Left ventricle myocardium inferior (tissue), 1 donor: ENCODE measurements around the gene SLIT3. TPM values are rescaled to one million over a fixed set of nuclear protein-coding genes. Genes with fewer than 3 reads are reported as not detected.
A peak's percentile ranks its signal among the peaks of the same experiment; 100 is the strongest.

Source experiments
- DNase-seq: peaks from one replicate; pipeline ENCODE4 v3.0.0-alpha.2; 2020
- H3K27ac ChIP-seq: fragments of 200-600 bp; replicated peaks from 2 replicates; pipeline ENCODE4 v1.8.0; 2021
- H3K27me3 ChIP-seq: fragments of 200-600 bp; 2 replicates; pipeline ENCODE4 v1.8.0; 2021; ENCODE audit warnings: low read depth
- H3K36me3 ChIP-seq: fragments of 200-600 bp; 2 replicates; pipeline ENCODE4 v1.8.0; 2021
- H3K4me1 ChIP-seq: fragments of 200-600 bp; 2 replicates; pipeline ENCODE4 v1.8.0; 2021
- H3K4me3 ChIP-seq: fragments of 200-600 bp; 2 replicates; pipeline ENCODE4 v1.8.0; 2021; ENCODE audit warnings: mild to moderate bottlenecking, moderate library complexity
- H3K9me3 ChIP-seq: fragments of 200-600 bp; replicated peaks from 2 replicates; pipeline ENCODE4 v1.8.0; 2021
- intact Hi-C: fragments of 100-400 bp; cut with micrococcal nuclease; formaldehyde crosslinking; loops from one replicate; pipeline ENCODE4 v1.11.0; 2022
- total RNA-seq: library from RNA; stranded (reverse); fragmentation: NEBNext Ultra II Directional; extraction: Animal tissue kit (Norgen Biotek cat#: 25700); gene quantifications from one replicate; pipeline ENCODE4 v1.2.1, GENCODE V29; 2021
- TF ChIP-seq, protein P1 (sequence below): fragments of 200-600 bp; IDR thresholded peaks from 2 replicates; pipeline ENCODE4 v1.8.0; 2021; ENCODE audit warnings: antibody characterized with exemption, mild to moderate bottlenecking, borderline replicate concordance
- donor health status: DM: no; HTN: yes; CAD: no; lungs with severe emphysema.

The SLIT3 gene
- total RNA-seq, 1 donor from 2014 or later: 22.7 TPM

GRCh38 chr5:168847511-168848073 is 453.3 kb downstream of the SLIT3 start:
- H3K27me3 ChIP-seq: no peaks in the 10 kb centered on the region
- TF ChIP-seq, protein P1, sequence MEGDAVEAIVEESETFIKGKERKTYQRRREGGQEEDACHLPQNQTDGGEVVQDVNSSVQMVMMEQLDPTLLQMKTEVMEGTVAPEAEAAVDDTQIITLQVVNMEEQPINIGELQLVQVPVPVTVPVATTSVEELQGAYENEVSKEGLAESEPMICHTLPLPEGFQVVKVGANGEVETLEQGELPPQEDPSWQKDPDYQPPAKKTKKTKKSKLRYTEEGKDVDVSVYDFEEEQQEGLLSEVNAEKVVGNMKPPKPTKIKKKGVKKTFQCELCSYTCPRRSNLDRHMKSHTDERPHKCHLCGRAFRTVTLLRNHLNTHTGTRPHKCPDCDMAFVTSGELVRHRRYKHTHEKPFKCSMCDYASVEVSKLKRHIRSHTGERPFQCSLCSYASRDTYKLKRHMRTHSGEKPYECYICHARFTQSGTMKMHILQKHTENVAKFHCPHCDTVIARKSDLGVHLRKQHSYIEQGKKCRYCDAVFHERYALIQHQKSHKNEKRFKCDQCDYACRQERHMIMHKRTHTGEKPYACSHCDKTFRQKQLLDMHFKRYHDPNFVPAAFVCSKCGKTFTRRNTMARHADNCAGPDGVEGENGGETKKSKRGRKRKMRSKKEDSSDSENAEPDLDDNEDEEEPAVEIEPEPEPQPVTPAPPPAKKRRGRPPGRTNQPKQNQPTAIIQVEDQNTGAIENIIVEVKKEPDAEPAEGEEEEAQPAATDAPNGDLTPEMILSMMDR: no peak
- H3K27ac ChIP-seq: no peak overlapping the region
- H3K9me3 ChIP-seq: no peaks in the 10 kb centered on the region
- intact Hi-C loops: no loop called here
- H3K4me1 ChIP-seq: peaks cover 24% of the 10 kb centered on the region
- H3K4me3 ChIP-seq: no peak overlapping the region
- no peaks in the 10 kb centered on the region for H3K36me3 ChIP-seq
- no peak for DNase-seq

DNA sequence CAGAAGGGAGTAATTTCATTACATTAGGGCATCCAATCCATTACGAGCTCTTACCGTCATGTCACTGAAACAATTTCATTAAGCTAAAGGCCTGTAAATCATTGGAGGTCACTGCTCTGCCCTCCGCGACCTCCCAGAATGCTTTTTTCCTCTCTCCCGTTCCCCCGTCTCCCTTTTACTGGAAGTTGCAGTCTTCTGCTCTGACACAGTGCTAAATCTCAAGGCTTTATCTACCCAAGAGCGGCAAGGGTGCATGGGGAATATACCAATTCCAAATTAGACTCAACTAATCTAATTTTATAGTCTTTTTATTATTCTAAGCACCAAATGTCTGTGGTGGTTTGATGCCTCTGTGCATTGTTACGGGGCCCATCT is 456.0 kb downstream of the SLIT3 start:
- Histone ChIP-seq H3K4me1 (peaks cover 32% of the 10 kb centered on the region), H3K9me3 (no peaks in the 10 kb centered on the region), H3K27ac (no peak overlapping the region), H3K36me3 (no peaks in the 10 kb centered on the region), H3K27me3 (no peaks in the 10 kb centered on the region), H3K4me3 (no peak overlapping the region)
- intact Hi-C loops: no loop called here
- TF ChIP-seq, protein P1: no peak
- no peak for DNase-seq

DNA sequence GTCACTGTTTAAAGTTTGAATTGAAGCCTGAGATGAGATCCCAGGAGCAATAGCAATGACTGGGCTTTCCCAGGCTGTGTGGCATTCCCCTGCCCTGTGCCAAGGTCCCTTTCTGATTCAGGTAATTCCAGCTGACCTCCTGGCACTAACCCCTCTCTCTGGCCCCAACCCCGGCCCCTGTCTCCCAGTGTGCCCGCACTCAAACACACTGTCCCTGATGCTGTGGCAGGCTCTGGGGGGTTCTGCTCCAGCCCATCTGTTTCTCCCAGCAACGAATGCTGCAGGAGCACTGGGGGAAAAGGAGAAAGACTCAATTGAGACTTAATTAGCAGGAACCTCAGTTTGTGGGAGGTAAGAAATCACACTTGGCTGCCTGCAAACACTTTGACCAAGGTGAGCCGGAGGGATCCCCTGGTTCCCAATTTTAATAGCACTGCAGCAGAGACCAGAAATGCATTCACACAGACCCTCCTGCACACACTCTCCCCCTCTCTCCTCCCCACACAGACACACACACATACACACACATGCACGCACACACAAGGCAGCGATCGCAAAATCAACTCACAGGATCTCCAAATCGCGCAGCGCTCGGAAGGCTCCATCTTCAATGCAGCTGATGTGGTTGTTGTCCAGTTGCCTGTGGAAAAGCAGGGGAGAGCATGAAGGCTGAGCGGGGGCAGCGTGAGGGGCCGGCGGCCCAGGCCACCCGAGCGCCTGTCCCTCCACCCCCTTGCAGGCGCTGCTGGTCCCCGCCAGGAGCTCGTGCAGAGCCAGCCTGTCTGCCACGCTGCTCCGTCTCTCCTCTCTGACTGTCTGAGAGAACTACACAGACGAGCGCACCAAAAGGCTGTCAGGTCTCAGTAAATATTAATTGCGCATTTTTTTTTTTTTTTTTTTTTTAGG is 456.7 kb downstream of the SLIT3 start:
- Histone ChIP-seq H3K9me3 (no peaks in the 10 kb centered on the region), H3K27me3 (no peaks in the 10 kb centered on the region), H3K36me3 (no peaks in the 10 kb centered on the region), H3K27ac (peak overlapping the region; percentile 82), H3K4me1 (peaks cover 33% of the 10 kb centered on the region), H3K4me3 (peak overlapping the region; percentile 45)
- DNase-seq: no peak
- TF ChIP-seq, protein P1: no peak
- intact Hi-C loops: no loop called here

GRCh38 chr5:168843277-168844015 is 457.5 kb downstream of the SLIT3 start:
- intact Hi-C loops: no loop called here
- Histone ChIP-seq H3K9me3 (no peaks in the 10 kb centered on the region), H3K4me3 (peak overlapping the region; percentile 45), H3K4me1 (peaks cover 33% of the 10 kb centered on the region), H3K36me3 (no peaks in the 10 kb centered on the region), H3K27me3 (no peaks in the 10 kb centered on the region), H3K27ac (peak overlapping the region; percentile 82)
- TF ChIP-seq, protein P1: no peak
- no peak for DNase-seq

DNA sequence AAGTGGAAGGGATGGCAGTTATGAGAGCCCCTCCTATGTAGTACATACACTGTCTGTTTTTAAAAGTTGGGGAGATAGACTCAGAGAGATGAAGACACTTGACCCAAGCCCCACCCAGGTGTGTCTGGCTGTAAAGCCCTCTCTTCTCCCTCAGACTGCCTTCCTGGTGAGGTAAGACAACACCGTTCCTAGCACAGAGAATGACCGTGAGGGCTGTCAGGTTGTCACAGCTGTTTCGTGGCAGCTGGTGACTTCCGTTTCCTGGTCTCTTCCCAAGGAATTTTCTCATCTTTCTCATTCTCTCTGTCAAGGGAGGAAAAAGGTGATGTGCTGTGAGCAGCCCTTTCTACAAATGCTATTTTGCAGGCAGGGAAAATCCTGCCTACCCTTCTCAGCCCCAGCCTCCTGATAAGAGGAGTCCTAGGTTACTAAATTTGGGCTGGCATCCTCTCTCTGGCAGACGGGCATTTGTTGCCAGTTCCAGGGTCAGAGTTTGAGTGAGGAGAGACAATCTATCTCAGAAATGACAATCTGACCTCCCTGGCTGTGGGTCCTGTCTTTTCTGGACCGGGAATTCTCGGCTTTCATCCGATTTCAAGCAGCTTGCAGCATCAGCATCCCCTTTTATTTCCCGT is 458.3 kb downstream of the SLIT3 start:
- H3K9me3 ChIP-seq: no peaks in the 10 kb centered on the region
- H3K27ac ChIP-seq: peak overlapping the region; percentile 82
- H3K36me3 ChIP-seq: no peaks in the 10 kb centered on the region
- H3K27me3 ChIP-seq: no peaks in the 10 kb centered on the region
- H3K4me1 ChIP-seq: peaks cover 33% of the 10 kb centered on the region
- intact Hi-C loops: no loop called here
- DNase-seq: no peak
- TF ChIP-seq, protein P1: no peak
- peak overlapping the region; percentile 45 for H3K4me3 ChIP-seq
